GM21529 (cell line): Measurements from ENCODE around the gene VPS4B.
"Not testable (repeated sequence)": the region's sequence is repeated elsewhere in the genome, so short reads cannot be mapped to it uniquely, and the experiment has no call there.

ENCODE experiments used
- ATAC-seq: cut with Tn5 transposase; IDR thresholded peaks from one replicate; pipeline ENCODE4 v1.9.1; 2021; ENCODE audit not compliant: unreplicated experiment

The VPS4B gene

GRCh38 chr18:63373161-63373560 is 49.1 kb downstream of the VPS4B start:
- ATAC-seq: no peak

- ATAC-seq: no peak
These were observed 53.7 kb downstream of the VPS4B start for GRCh38 chr18:63368611-63369010.

- ATAC-seq: peak; percentile 88
These were observed 55.0 kb downstream of the VPS4B start, which contains the start of gene KDSR for GRCh38 chr18:63367053-63367953. Gene KDSR, minus strand, starts transcription at chr18:63367206. Its CDS starts 88 bp downstream, at chr18:63367118.

- ATAC-seq: peak; percentile 36
These were observed 55.8 kb downstream of the VPS4B start for GRCh38 chr18:63366213-63367052.

- ATAC-seq: no peak
These were observed 56.4 kb downstream of the VPS4B start for GRCh38 chr18:63365876-63366212.

- no peak for ATAC-seq
These were observed 58.3 kb downstream of the VPS4B start for GRCh38 chr18:63363951-63364350.

- ATAC-seq: not testable (repeated sequence)
These were observed 58.9 kb downstream of the VPS4B start for GRCh38 chr18:63363420-63363819.

- no peak for ATAC-seq
These were observed 65.9 kb downstream of the VPS4B start for GRCh38 chr18:63356272-63356896.

GRCh38 chr18:63350230-63350629 is 72.0 kb downstream of the VPS4B start:
- no peak for ATAC-seq

- no peak for ATAC-seq
These were observed 73.7 kb downstream of the VPS4B start for GRCh38 chr18:63348508-63349136.

GRCh38 chr18:63346480-63347183 is 75.6 kb downstream of the VPS4B start:
- no peak for ATAC-seq

GRCh38 chr18:63346031-63346430 is 76.2 kb downstream of the VPS4B start:
- ATAC-seq: no peak

GRCh38 chr18:63344918-63345317 is 77.4 kb downstream of the VPS4B start:
- ATAC-seq: no peak

- ATAC-seq: no peak
These were observed 78.0 kb downstream of the VPS4B start for GRCh38 chr18:63344263-63344662.

- peak; percentile 73 for ATAC-seq
These were observed 80.1 kb downstream of the VPS4B start for GRCh38 chr18:63342206-63342605.

GRCh38 chr18:63339920-63340484 is 82.3 kb downstream of the VPS4B start:
- no peak for ATAC-seq
